HCT116 (cell line): Measurements from ENCODE around the gene GMDS. TPM values are rescaled to one million over a fixed set of nuclear protein-coding genes. Genes with fewer than 3 reads are reported as not detected.

Experiments
- ATAC-seq: fragments of 200-7000 bp; cut with Tn5 transposase; 2 replicates; pipeline ENCODE4 v1.9.1; 2020; ENCODE audit warnings: mild to moderate bottlenecking, moderate library complexity
- BruUV-seq: library from RNA; stranded (reverse); fragments of 400-500 nt; replicated peaks from 2 replicates; lab custom pipeline; 2021; lab: Mats Ljungman, UMichigan
- CTCF ChIA-PET: fragments of 300-600 bp; sonication (Branson Sonifier 250); formaldehyde crosslinking; loops from one replicate; lab custom pipeline; 2021; ENCODE audit warnings: antibody characterized with exemption; lab: Charles Lee
- POLR2A ChIA-PET: fragments of 300-600, 350-600 bp; sonication (Branson Sonifier 250); formaldehyde crosslinking; loops from one replicate; lab custom pipeline; 2021; ENCODE audit warnings: antibody characterized with exemption; lab: Charles Lee
- RAD21 ChIA-PET, 2 experiments: fragments of 300-600 bp; sonication (Branson Sonifier 250); formaldehyde crosslinking; loops; one replicate each; lab custom pipeline; 2023; ENCODE audit warnings: low total read pairs in 2 of 2; ENCODE audit not compliant: uncharacterized antibody in 2 of 2, unreplicated experiment in 2 of 2, low non-redundant PET in 1 of 2; lab: Charles Lee
- DNase-seq: peaks from one replicate; pipeline ENCODE4 v3.0.0-alpha.2; 2010; ENCODE audit warnings: low read depth, low spot score
- H2AFZ ChIP-seq: fragments of 200-600 bp; shearing (Covaris generic), sonication (generic); 2 replicates; pipeline ENCODE4 v1.6.1; 2017; ENCODE audit warnings: low read depth, mixed run types, mixed read lengths, antibody characterized with exemption, low read length; ENCODE audit not compliant: poor library complexity, severe bottlenecking
- H3K27ac ChIP-seq: 2 replicates; pipeline ENCODE4 v1.5.1; 2012; ENCODE audit warnings: low read depth, low read length
- H3K27me3 ChIP-seq: fragments of 200-600 bp; sonication (generic); 2 replicates; pipeline ENCODE4 v1.6.1; 2016; ENCODE audit warnings: mixed run types, low read length, mixed read lengths; ENCODE audit not compliant: insufficient read depth
- H3K36me3 ChIP-seq, 2 experiments: fragments of 200-500 bp in 1 of 2; fragments of 200-600 bp in 1 of 2; sonication (Bioruptor generic) in 1 of 2; sonication (generic) in 1 of 2; 2 replicates each; pipeline versions ENCODE4 v1.5.1 to v1.6.1; 2014 to 2016; ENCODE audit warnings: low read length in 2 of 2, inconsistent platforms in 1 of 2, mixed read lengths in 1 of 2, mixed run types in 1 of 2; ENCODE audit not compliant: insufficient read depth in 2 of 2, control insufficient read depth in 1 of 2
- H3K4me1 ChIP-seq, 2 experiments: fragments of 200-600 bp in 1 of 2; sonication (generic) in 1 of 2; 2 replicates each; pipeline versions ENCODE4 v1.5.1 to v1.6.1; 2012 to 2017; ENCODE audit warnings: low read length in 2 of 2, inconsistent platforms in 1 of 2, mild to moderate bottlenecking in 1 of 2, mixed read lengths in 1 of 2, mixed run types in 1 of 2, moderate library complexity in 1 of 2; ENCODE audit not compliant: insufficient read depth in 2 of 2, control insufficient read depth in 1 of 2
- H3K4me2 ChIP-seq: fragments of 200-600 bp; sonication (generic); 2 replicates; pipeline ENCODE4 v1.6.1; 2017; ENCODE audit warnings: mixed run types, low read length, mixed read lengths
- H3K4me3 ChIP-seq, 2 experiments: fragments of 200-600 bp in 1 of 2; sonication (generic) in 1 of 2; replicated peaks in 1 of 2; 2 replicates each; pipeline ENCODE4 v1.5.1; 2011 to 2016; ENCODE audit warnings: low read length in 2 of 2, control low read depth in 1 of 2, low read depth in 1 of 2, mild to moderate bottlenecking in 1 of 2, mixed read lengths in 1 of 2, mixed run types in 1 of 2
- H3K79me2 ChIP-seq: fragments of 200-600 bp; sonication (generic); 2 replicates; pipeline ENCODE4 v1.6.1; 2017; ENCODE audit warnings: mild to moderate bottlenecking, mixed run types, low read length, moderate library complexity, mixed read lengths; ENCODE audit not compliant: insufficient read depth
- H3K9ac ChIP-seq: fragments of 200-600 bp; sonication (generic); 2 replicates; pipeline ENCODE4 v1.6.1; 2016; ENCODE audit warnings: low read length, mixed read lengths
- H3K9me2 ChIP-seq: fragments of 200-600 bp; sonication (generic), shearing (Covaris generic); 2 replicates; pipeline ENCODE4 v1.6.1; 2017; ENCODE audit warnings: mixed run types, mild to moderate bottlenecking, moderate library complexity; ENCODE audit not compliant: insufficient read depth
- H3K9me3 ChIP-seq, 2 experiments: fragments of 200-500 bp in 1 of 2; fragments of 200-600 bp in 1 of 2; sonication (Bioruptor generic) in 1 of 2; sonication (generic) in 1 of 2; 2 replicates each; pipeline ENCODE4 v1.6.1; 2014 to 2017; ENCODE audit warnings: low read length in 2 of 2, mixed read lengths in 2 of 2, inconsistent platforms in 1 of 2, low read depth in 1 of 2, mild to moderate bottlenecking in 1 of 2, mixed run types in 1 of 2, moderate library complexity in 1 of 2; ENCODE audit not compliant: control insufficient read depth in 1 of 2, insufficient read depth in 1 of 2
- H4K20me1 ChIP-seq: fragments of 200-600 bp; sonication (generic), shearing (Covaris generic); 2 replicates; pipeline ENCODE4 v1.6.1; 2017; ENCODE audit warnings: mixed run types, mild to moderate bottlenecking, moderate library complexity; ENCODE audit not compliant: insufficient read depth
- ATF3 ChIP-seq: IDR thresholded peaks from 2 replicates; pipeline ENCODE4 v1.6.1; 2012
- CTCF ChIP-seq, 3 experiments: fragments of 200-600 bp in 1 of 3; sonication (generic) in 1 of 3; IDR thresholded peaks in 2 of 3; conservative IDR thresholded peaks in 1 of 3; 2 replicates each; pipeline ENCODE4 v1.5.1; 2012 to 2017; ENCODE audit warnings: low read depth in 2 of 3, low read length in 2 of 3, antibody characterized with exemption in 1 of 3, borderline replicate concordance in 1 of 3, control low read depth in 1 of 3, mild to moderate bottlenecking in 1 of 3, mixed read lengths in 1 of 3, mixed run types in 1 of 3, moderate library complexity in 1 of 3; ENCODE audit not compliant: insufficient read depth in 1 of 3
- EGR1 ChIP-seq: IDR thresholded peaks from 2 replicates; pipeline ENCODE4 v1.6.1; 2012; ENCODE audit warnings: low read depth
- MAX ChIP-seq: IDR thresholded peaks from 2 replicates; pipeline ENCODE4 v1.6.1; 2012
- POLR2A ChIP-seq: IDR thresholded peaks from 2 replicates; pipeline ENCODE4 v1.7.0; 2011; ENCODE audit warnings: borderline replicate concordance; ENCODE audit not compliant: insufficient read depth, insufficient read length; ENCODE audit errors: extremely low read depth
- POLR2AphosphoS5 ChIP-seq: IDR thresholded peaks from 2 replicates; pipeline ENCODE4 v1.6.1; 2011; ENCODE audit warnings: mild to moderate bottlenecking, low read depth, low read length, moderate library complexity
- RAD21 ChIP-seq: IDR thresholded peaks from 2 replicates; pipeline ENCODE4 v1.6.1; 2012; ENCODE audit warnings: low read depth, mild to moderate bottlenecking
- REST ChIP-seq: IDR thresholded peaks from 2 replicates; pipeline ENCODE4 v1.6.1; 2012; ENCODE audit warnings: low read depth
- SIN3A ChIP-seq: IDR thresholded peaks from 2 replicates; pipeline ENCODE4 v1.6.1; 2012; ENCODE audit warnings: low read depth
- SP1 ChIP-seq: IDR thresholded peaks from 2 replicates; pipeline ENCODE4 v1.6.1; 2012; ENCODE audit warnings: low read depth
- ZBTB33 ChIP-seq: IDR thresholded peaks from 2 replicates; pipeline ENCODE4 v1.6.1; 2011; ENCODE audit warnings: mild to moderate bottlenecking, low read length, moderate library complexity; ENCODE audit not compliant: insufficient replicate concordance; ENCODE audit errors: extremely low read depth
- intact Hi-C: fragments of 100-400 bp; cut with micrococcal nuclease; formaldehyde crosslinking; loops from 2 replicates; pipeline ENCODE4 v1.10.0; 2022
- total RNA-seq: library from RNA; stranded (reverse); gene quantifications from one replicate; pipeline ENCODE4 v1.2.1, GENCODE V29; 2021; ENCODE audit not compliant: unreplicated experiment

Gene GMDS
- total RNA-seq, 1 experiment from 2014 or later, result 34.4 TPM

- intact Hi-C loops, result no loop called here
- peaks cover 7% of the 10 kb centered on the region for H3K79me2 ChIP-seq
- no peaks in the 10 kb centered on the region for H4K20me1 ChIP-seq
- ChIA-PET CTCF (no interaction called here), RAD21 (no interaction called here), POLR2A (no interaction called here)
- no peaks in the 10 kb centered on the region for H3K36me3 ChIP-seq
- no peaks in the 10 kb centered on the region for H3K9me3 ChIP-seq
- H3K9me2 ChIP-seq, result no peaks in the 10 kb centered on the region
- no peaks in the 10 kb centered on the region for H3K4me1 ChIP-seq
- no peak overlapping the region for H2AFZ ChIP-seq
- no peak overlapping the region for H3K4me2 ChIP-seq
- TF ChIP-seq EGR1 (no peak), POLR2A (no peak), RAD21 (no peak), ZBTB33 (no peak), SIN3A (no peak), SP1 (no peak), CTCF (IDR thresholded peaks at IDR 0.05 in 2 of 3, conservative IDR thresholded peaks at IDR 0.05 in 1 of 3; ENCODE audit: borderline replicate concordance in 1 of 3, insufficient read depth in 1 of 3, low read depth in 2 of 3, low read length in 2 of 3) (no peak), MAX (no peak), ATF3 (no peak), REST (no peak), POLR2AphosphoS5 (no peak)
- no TSS peak for BruUV-seq
- no peak for DNase-seq
- H3K9ac ChIP-seq, result no peak overlapping the region
- ATAC-seq, result no peak
- no peaks in the 10 kb centered on the region for H3K27me3 ChIP-seq
- no peak overlapping the region for H3K4me3 ChIP-seq
- H3K27ac ChIP-seq, result no peak overlapping the region
Observed at GRCh38 chr6:2229039-2229438, 16.4 kb downstream of the GMDS start.
